Measurements from ENCODE around the gene HPS3. TPM values are rescaled to one million over a fixed set of nuclear protein-coding genes. Genes with fewer than 3 reads are reported as not detected.
"Not testable (repeated sequence)": the region's sequence is repeated elsewhere in the genome, so short reads cannot be mapped to it uniquely, and the experiment has no call there.

The HPS3 gene
- total RNA-seq, 8 experiments from 2014 or later: 9.3 to 17.6 (median 10.8) TPM

DNA sequence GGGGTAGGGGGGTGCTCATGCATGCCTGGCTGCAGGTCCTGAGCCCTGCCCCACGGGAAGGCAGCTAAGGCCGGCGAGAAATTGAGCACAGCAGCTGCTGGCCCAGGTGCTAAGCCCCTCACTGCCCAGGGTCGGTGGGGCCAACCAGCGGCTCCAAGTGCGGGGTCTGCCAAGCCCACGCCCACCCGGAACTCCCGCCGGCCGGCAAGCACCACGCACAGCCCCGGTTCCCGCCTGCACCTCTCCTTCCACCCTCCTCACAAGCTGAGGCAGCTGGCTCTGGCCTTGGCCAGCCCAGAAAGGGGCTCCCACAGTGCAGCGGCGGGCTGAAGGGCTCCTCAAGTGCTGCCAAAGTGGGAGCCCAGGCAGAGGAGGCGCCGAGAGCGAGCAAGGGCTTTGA, 31.5 kb upstream of the HPS3 start:
- in situ Hi-C loops (cut with MboI; ENCODE audit: low pct_unique_long_range_greater_than_20kb in 2 of 9, low sequenced_read_pairs in 9 of 9, unreplicated experiment in 9 of 9); H3K27ac ChIP-seq; H3K4me3 ChIP-seq; ATAC-seq (replicated peaks in 6 of 8); H3K4me1 ChIP-seq (replicated peaks in 1 of 2): not testable (repeated sequence)
- WGBS, 10 experiments: 92 to 97% (median 95%) methylated on average over 4 to 7 of the region's 19 CpGs; no CpG with 5 or more reads in 7 of the 10 experiments

DNA sequence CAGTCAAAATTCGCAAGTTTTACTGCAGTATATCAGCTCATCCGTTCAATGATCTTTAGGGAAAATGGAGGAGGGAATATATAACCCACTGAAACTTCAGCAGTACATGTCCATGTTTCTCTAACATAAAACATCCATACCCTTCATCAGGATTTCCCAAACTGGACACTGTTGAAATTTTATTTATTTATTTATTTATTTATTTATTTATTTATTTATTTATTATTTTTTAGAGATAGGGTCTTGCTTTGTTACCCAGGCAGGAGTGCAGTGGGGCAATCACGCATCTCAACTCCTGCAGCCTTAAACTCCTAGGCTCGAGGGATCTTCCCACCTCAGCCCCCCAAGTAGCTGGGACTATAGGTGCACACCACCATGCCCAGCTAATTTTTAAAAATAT, 28.3 kb upstream of the HPS3 start:
- ATAC-seq (replicated peaks in 6 of 8): no peak
- in situ Hi-C loops (cut with MboI; ENCODE audit: low pct_unique_long_range_greater_than_20kb in 2 of 9, low sequenced_read_pairs in 9 of 9, unreplicated experiment in 9 of 9): no loop called here
- Histone ChIP-seq H3K27ac (no peak overlapping the region), H3K4me1 (replicated peaks in 1 of 2) (no peaks in the 10 kb centered on the region), H3K4me3 (no peak overlapping the region)
- 58 to 92% (median 82%) methylated on average over 1 to 4 of the region's 4 CpGs; no CpG with 5 or more reads in 2 of the 10 experiments for WGBS, 10 experiments

DNA sequence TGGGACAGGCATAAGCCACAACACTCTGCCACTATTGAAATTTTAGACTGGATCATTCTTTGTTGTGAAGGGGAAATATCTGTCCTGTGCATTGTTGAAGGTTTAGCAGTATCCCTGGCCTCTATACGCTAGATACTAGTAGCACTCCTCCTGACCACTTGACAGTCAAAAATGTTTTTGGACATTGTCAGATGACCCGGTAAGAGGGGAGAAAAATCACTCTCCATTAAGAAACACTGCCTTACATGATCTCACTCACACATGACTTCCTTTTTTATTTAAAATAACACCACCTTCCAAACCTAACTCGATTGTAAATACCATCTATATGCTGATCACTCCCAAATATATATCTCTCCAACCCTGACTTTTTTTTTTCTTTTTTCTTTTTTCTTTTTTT, 27.8 kb upstream of the HPS3 start:
- in situ Hi-C loops (cut with MboI; ENCODE audit: low pct_unique_long_range_greater_than_20kb in 2 of 9, low sequenced_read_pairs in 9 of 9, unreplicated experiment in 9 of 9): no loop called here
- Histone ChIP-seq H3K27ac (no peak overlapping the region), H3K4me3 (no peak overlapping the region), H3K4me1 (replicated peaks in 1 of 2) (no peaks in the 10 kb centered on the region)
- ATAC-seq (replicated peaks in 6 of 8): no peak
- WGBS, 10 experiments: 52 to 97% (median 89%) methylated on average over 2 to 3 of the region's 3 CpGs

DNA sequence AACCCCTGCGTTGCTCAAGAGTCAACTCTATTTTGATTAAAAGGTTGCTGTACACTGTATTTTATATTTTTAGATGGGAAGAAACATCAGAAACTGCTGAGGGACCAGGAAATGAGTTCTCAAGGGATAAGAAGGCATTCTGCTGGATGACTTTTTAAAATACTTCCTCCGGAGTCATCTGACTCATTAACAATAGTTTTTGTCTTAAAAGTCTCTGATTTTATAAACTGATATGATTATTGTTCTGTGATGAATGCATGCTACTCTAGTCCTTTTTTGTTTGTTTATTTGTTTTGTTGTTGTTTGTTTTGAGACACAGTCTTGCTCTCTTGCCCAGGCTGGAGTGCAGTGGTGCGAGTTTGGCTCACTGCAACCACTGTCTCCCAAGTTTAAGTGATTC, 25.0 kb upstream of the HPS3 start:
- H3K4me1 ChIP-seq (replicated peaks in 1 of 2): no peaks in the 10 kb centered on the region
- in situ Hi-C loops (cut with MboI; ENCODE audit: low pct_unique_long_range_greater_than_20kb in 2 of 9, low sequenced_read_pairs in 9 of 9, unreplicated experiment in 9 of 9): no loop called here
- no peak for ATAC-seq (replicated peaks in 6 of 8)
- no peak overlapping the region for H3K4me3 ChIP-seq
- H3K27ac ChIP-seq: no peak overlapping the region
- WGBS, 10 experiments: 60 to 100% (median 91%) methylated on average over 1 to 3 of the region's 3 CpGs; no CpG with 5 or more reads in 2 of the 10 experiments

DNA sequence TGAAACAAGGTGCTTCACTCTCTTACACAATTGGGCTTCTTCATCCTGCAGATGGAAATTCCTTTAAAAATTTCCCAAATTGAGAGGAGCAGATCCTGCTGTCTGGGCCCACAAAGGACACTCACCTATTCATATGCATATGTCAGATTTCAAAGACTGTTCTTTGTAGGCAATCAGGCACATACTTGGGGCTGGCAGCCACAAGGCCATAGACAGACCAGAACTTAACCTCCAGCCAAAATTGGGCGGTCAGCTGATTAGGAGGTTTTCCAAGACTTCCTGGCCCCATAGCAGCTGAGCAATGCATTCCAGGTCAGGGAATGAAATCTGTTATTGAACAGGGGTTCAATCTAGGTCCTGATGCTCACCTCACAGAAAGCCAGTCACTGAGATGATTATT, 15.0 kb upstream of the HPS3 start:
- in situ Hi-C loops (cut with MboI; ENCODE audit: low pct_unique_long_range_greater_than_20kb in 2 of 9, low sequenced_read_pairs in 9 of 9, unreplicated experiment in 9 of 9): loop anchor here in 1 of 9 experiments (10.0 kb wide), 1 partner anchor 160 kb away; no protein-coding TSS in a partner anchor
- no peak for ATAC-seq (replicated peaks in 6 of 8)
- 83 to 100% (median 86%) methylated on average over 1 of the region's 1 CpG; no CpG with 5 or more reads in 7 of the 10 experiments for WGBS, 10 experiments
- no peak overlapping the region for H3K4me3 ChIP-seq
- H3K4me1 ChIP-seq (replicated peaks in 1 of 2): no peaks in the 10 kb centered on the region
- H3K27ac ChIP-seq: no peak overlapping the region

DNA sequence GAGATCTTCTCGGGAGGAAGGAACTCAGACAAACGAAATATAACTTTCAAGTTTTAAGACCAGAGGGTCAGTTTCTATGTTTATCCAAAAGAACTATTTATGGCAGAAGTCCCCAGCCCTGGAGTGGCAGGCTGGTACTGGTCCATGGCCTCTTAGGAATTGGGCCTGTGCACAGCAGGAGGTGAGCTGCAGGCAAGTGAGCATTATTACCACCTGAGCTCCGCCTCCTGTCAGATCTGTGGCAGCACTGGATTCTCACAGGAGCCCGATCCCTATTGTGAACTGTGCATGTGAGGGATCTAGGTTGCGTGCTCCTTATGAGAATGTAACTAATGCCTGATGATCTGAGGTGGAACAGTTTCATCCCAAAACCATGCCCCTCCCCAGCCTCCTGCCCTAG, 14.3 kb upstream of the HPS3 start:
- 65 to 97% (median 80%) methylated on average over 1 to 5 of the region's 5 CpGs; no CpG with 5 or more reads in 3 of the 10 experiments for WGBS, 10 experiments
- ATAC-seq (replicated peaks in 6 of 8): no peak
- H3K4me1 ChIP-seq (replicated peaks in 1 of 2): no peaks in the 10 kb centered on the region
- H3K27ac ChIP-seq: no peak overlapping the region
- in situ Hi-C loops (cut with MboI; ENCODE audit: low pct_unique_long_range_greater_than_20kb in 2 of 9, low sequenced_read_pairs in 9 of 9, unreplicated experiment in 9 of 9): loop anchor here in 1 of 9 experiments (10.0 kb wide), 1 partner anchor 160 kb away; no protein-coding TSS in a partner anchor
- no peak overlapping the region for H3K4me3 ChIP-seq

DNA sequence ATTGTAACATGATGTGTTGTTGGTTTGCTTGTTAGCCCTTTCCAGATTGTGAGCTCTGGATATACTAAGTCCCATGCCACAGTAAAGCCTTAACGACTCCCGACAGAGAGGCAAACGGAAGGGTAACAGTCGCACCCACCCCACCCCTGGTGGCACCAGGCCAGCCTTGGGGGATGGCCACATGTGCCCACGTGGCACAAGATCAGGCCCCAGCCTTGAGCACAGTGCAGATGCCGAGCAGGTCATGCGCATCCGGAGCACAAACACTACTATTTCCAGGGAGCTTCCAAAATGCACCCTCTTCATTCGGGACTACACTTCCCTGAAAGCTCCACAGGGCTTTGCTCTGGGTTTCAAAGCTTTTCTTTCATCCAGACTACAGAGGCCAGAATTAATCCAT, 10.7 kb upstream of the HPS3 start:
- in situ Hi-C loops (cut with MboI; ENCODE audit: low pct_unique_long_range_greater_than_20kb in 2 of 9, low sequenced_read_pairs in 9 of 9, unreplicated experiment in 9 of 9): loop anchor here in 1 of 9 experiments (10.0 kb wide), 1 partner anchor 156 kb away; no protein-coding TSS in a partner anchor
- peak in 1 of 8 experiments; percentile 69 for ATAC-seq (replicated peaks in 6 of 8)
- H3K4me1 ChIP-seq (replicated peaks in 1 of 2): no peaks in the 10 kb centered on the region
- 30 to 100% (median 78%) methylated on average over 1 to 6 of the region's 9 CpGs; no CpG with 5 or more reads in 4 of the 10 experiments for WGBS, 10 experiments
- no peak overlapping the region for H3K4me3 ChIP-seq
- no peak overlapping the region for H3K27ac ChIP-seq

DNA sequence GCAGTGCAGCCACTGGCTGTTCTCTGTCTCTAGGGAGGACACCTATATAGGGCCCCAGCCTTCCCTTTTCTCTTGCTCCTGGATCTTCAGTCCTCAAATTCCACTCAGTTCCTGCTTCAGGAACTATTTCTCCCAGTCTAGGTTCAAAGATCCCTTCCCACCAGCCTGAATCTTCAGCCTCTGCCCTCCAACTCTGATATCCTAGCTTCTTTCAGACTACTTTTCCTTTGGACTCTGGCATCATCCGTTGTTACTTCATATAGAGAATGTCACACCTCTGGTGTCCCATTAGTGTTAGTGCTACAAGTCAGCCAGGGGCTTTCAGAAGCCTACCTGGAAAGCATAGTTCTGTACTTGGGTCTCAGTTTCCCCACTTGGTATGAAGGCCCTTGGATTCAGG, 10.0 kb upstream of the HPS3 start:
- in situ Hi-C loops (cut with MboI; ENCODE audit: low pct_unique_long_range_greater_than_20kb in 2 of 9, low sequenced_read_pairs in 9 of 9, unreplicated experiment in 9 of 9): loop anchor here in 1 of 9 experiments (10.0 kb wide), 1 partner anchor 155 kb away; no protein-coding TSS in a partner anchor
- no peak overlapping the region for H3K4me3 ChIP-seq
- WGBS, 10 experiments: 90 to 100% (median 100%) methylated on average over 1 of the region's 1 CpG; no CpG with 5 or more reads in 6 of the 10 experiments
- no peak for ATAC-seq (replicated peaks in 6 of 8)
- no peaks in the 10 kb centered on the region for H3K4me1 ChIP-seq (replicated peaks in 1 of 2)
- H3K27ac ChIP-seq: no peak overlapping the region

DNA sequence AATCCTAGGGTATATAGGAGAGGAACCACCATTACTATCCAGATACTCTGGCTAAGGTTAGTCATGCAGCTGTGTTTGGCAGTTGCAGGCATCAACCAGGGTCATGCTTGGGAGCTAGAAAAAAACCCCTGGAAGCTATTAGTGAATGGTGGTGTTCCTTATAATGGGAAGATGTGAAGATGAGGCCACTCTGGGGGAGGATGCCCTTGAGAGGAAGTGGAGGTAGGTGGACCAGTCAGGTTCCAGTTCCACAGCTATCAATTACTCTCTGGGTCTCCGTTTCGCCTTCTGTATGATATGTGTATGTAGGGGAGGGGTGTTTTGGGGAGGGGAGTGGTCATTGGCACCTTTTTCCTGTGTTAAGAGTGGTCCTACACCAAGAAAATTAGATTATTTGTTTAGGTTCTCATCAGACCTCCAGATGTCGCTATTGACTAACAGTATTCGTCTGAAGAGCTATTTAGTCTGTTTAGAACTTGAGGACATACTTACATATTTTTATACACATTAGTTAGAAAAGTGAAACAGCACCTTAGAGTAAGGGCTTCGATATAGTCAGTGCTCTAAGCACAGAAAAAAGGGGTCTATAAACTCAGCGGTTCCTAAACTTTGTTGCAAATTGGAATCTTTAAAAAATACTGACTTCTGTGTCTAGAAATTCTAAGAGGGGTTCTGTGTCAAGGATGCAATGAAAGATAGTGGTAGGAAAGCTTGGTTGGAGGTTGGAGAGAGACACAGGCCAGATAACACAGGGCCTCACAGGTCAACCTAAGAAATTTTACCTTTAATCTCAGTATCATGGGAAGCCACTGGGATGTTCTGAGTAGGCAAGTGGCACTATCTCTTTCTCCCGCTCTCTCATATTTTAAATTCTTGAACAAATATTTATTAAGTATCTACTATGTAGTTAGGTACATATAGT, 9.1 kb upstream of the HPS3 start:
- Histone ChIP-seq H3K4me3 (no peak overlapping the region), H3K27ac (no peak overlapping the region), H3K4me1 (replicated peaks in 1 of 2) (no peaks in the 10 kb centered on the region)
- WGBS, 10 experiments: 0 to 83% (median 23%) methylated on average over 1 to 5 of the region's 7 CpGs; no CpG with 5 or more reads in 1 of the 10 experiments
- ATAC-seq (replicated peaks in 6 of 8): peak in 7 of 8 experiments; percentile 44 to 76 (median 70)
- in situ Hi-C loops (cut with MboI; ENCODE audit: low pct_unique_long_range_greater_than_20kb in 2 of 9, low sequenced_read_pairs in 9 of 9, unreplicated experiment in 9 of 9): loop anchor here in 4 of 9 experiments (5.0 to 10.0 kb wide), 3 partner anchors 144 to 154 kb away; no protein-coding TSS in a partner anchor

DNA sequence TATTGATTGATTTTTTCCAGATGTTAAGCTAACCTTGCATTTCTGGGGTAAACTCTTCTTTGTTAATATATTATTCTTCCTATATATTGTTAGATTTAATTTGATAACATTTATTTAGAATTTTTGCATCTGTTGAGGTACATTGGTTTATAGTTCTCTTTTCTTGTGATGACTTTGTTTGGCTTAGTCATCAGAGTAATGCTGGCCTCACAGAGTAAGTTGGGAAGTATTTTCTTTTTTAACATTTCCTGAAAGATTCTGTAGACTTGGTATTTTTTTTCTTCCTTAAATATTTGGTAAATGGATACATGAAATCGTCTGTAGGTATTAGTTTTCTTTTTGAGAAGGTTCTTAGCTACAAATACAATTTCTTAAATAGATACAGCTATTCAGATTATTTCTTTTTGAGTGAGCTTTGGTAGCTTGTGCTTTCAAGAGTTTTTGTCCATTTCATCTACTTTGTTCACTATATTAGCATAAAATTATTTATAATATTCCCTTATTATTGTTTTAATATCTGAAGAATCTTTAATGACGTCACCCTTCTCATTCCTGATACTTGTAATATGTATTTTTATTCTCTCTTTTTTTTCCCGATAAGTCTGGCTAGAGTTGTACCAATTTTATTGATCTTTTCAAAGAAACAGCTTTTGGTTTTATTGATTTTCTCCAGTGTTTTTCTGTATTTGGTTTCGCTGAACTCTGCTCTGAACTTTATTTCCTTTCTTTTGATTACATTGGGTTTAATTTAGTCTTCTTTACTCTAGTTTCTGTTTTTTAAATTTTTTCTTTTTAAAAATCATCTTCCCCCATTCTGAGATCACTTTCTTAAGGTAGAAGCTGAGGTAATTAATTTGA, 6.5 kb upstream of the HPS3 start:
- H3K4me1 ChIP-seq (replicated peaks in 1 of 2): no peaks in the 10 kb centered on the region
- no peak for ATAC-seq (replicated peaks in 6 of 8)
- WGBS, 10 experiments: 56 to 85% (median 79%) methylated on average over 1 to 4 of the region's 4 CpGs
- no peak overlapping the region for H3K27ac ChIP-seq
- in situ Hi-C loops (cut with MboI; ENCODE audit: low pct_unique_long_range_greater_than_20kb in 2 of 9, low sequenced_read_pairs in 9 of 9, unreplicated experiment in 9 of 9): loop anchor here in 4 of 9 experiments (5.0 to 10.0 kb wide), 3 partner anchors 142 to 152 kb away; no protein-coding TSS in a partner anchor
- no peak overlapping the region for H3K4me3 ChIP-seq

DNA sequence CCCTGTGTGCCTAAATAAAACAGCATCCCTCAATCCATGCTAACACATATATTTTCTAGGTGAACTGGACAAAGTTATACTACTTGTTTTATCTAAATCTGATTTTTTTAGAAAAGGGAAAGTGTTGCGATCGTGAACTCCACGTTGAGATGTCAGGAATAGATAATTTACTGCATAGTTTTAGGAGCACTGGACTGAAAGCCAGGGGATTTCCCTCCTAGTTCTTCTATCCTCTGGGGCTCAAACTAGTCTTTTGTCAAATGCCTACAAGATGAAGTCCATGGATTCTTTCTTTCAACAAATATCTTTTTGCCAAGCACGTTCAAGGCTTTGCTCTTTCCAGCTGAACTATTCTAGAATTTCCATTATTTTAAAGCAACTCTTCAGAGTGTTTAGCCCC, 617 bp upstream of the HPS3 start:
- WGBS, 10 experiments: 0 to 86% (median 35%) methylated on average over 3 to 4 of the region's 4 CpGs; no CpG with 5 or more reads in 1 of the 10 experiments
- Histone ChIP-seq H3K27ac (no peak overlapping the region), H3K4me3 (peak overlapping the region; percentile 54 to 86 (median 63)), H3K4me1 (replicated peaks in 1 of 2) (peaks cover 11 to 24% of the 10 kb centered on the region in 2 donors)
- in situ Hi-C loops (cut with MboI; ENCODE audit: low pct_unique_long_range_greater_than_20kb in 2 of 9, low sequenced_read_pairs in 9 of 9, unreplicated experiment in 9 of 9): loop anchor here in 4 of 9 experiments (10.0 to 25.0 kb wide), 3 partner anchors 133 to 146 kb away; no protein-coding TSS in a partner anchor
- no peak for ATAC-seq (replicated peaks in 6 of 8)

DNA sequence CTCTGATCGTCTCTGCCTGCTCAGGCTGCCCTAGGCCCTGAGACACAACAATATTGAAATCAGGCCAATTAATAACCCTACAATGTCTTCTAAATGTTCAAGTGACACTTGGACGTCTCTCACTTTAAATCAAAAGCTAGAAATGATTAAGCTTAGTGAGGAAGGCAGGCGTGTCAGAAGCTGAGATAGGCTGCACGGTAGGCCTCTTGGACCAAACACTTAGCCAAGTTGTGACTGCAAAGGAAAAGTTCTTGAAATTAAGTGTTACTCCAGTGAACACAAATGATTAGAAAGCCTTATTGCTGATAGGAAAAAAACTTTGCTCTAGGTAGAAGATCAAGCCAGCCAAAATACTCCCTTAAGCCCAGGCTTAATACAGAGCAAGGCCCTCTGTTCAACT, 2.2 kb downstream of the HPS3 start:
- in situ Hi-C loops (cut with MboI; ENCODE audit: low pct_unique_long_range_greater_than_20kb in 2 of 9, low sequenced_read_pairs in 9 of 9, unreplicated experiment in 9 of 9): loop anchor here in 1 of 9 experiments (25.0 kb wide), 1 partner anchor 131 kb away; no protein-coding TSS in a partner anchor
- Histone ChIP-seq H3K4me3 (no peak overlapping the region), H3K4me1 (replicated peaks in 1 of 2) (peaks cover 11 to 24% of the 10 kb centered on the region in 2 donors), H3K27ac (no peak overlapping the region)
- 40 to 86% (median 80%) methylated on average over 1 to 4 of the region's 4 CpGs; no CpG with 5 or more reads in 1 of the 10 experiments for WGBS, 10 experiments
- ATAC-seq (replicated peaks in 6 of 8): no peak
